ENCODE results near the gene GPALPP1.

DNA sequence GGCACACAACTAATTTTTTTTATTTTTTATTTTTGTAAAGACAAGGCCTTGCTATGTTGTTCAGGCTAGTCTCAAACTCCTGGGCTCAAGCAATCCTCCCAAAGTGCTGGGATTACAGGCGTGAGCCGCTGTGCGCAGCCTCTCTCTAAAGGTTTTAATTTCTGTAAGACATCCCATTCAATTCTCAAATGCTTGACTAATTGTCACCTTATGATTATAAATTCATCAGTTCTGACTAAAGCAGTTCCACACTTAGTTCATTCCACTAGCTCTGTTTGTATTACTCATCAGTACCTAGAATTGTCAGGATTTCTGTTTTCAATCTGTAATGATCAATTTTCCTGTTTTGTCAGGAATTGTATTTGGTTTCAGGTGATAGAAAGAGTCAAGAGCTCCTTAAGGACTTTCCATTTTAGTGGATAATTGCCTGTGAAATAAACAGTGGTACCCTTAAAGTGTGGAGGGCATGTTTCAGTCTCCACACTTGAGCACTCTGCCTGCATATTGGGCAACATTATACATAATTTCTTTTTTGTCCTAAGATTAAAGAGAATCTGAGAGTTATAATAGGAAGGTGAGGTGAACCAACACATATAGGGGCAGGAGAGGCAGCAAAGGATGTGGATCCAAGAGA, 27.6 kb downstream of the GPALPP1 start:
- TF ChIP-seq, protein P1, sequence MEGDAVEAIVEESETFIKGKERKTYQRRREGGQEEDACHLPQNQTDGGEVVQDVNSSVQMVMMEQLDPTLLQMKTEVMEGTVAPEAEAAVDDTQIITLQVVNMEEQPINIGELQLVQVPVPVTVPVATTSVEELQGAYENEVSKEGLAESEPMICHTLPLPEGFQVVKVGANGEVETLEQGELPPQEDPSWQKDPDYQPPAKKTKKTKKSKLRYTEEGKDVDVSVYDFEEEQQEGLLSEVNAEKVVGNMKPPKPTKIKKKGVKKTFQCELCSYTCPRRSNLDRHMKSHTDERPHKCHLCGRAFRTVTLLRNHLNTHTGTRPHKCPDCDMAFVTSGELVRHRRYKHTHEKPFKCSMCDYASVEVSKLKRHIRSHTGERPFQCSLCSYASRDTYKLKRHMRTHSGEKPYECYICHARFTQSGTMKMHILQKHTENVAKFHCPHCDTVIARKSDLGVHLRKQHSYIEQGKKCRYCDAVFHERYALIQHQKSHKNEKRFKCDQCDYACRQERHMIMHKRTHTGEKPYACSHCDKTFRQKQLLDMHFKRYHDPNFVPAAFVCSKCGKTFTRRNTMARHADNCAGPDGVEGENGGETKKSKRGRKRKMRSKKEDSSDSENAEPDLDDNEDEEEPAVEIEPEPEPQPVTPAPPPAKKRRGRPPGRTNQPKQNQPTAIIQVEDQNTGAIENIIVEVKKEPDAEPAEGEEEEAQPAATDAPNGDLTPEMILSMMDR (IDR thresholded peaks at IDR 0.05) = no peak
- TF ChIP-seq POLR2A (IDR thresholded peaks at IDR 0.05) = no peak
